ENCODE measurements around the gene RASAL2.

RASAL2 gene

DNA sequence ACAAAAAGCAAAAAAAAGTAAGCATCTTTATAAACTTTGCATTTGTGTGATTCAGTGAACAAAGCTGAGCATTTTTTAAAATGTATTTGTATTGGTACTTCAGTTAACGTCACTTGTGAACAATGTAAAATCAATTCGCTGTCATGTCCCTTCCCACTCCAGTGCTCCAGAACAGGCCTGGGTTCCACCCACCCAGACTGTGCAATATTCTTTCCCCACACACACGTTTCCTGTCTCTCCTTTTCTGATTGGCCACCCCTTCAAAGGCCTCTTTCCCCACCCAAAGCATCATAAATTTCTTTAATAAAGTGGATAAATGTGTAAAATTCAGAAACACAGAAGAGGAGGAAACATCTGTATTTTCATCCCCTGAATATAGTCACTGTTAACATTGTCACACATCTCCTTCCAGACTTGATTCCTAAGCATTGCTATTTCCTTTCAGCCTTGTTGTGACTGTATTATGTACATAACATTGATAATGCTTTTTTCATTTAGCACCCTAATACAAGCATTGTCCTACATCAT lies 390.9 kb downstream of the RASAL2 start:
- TF ChIP-seq, protein P1, sequence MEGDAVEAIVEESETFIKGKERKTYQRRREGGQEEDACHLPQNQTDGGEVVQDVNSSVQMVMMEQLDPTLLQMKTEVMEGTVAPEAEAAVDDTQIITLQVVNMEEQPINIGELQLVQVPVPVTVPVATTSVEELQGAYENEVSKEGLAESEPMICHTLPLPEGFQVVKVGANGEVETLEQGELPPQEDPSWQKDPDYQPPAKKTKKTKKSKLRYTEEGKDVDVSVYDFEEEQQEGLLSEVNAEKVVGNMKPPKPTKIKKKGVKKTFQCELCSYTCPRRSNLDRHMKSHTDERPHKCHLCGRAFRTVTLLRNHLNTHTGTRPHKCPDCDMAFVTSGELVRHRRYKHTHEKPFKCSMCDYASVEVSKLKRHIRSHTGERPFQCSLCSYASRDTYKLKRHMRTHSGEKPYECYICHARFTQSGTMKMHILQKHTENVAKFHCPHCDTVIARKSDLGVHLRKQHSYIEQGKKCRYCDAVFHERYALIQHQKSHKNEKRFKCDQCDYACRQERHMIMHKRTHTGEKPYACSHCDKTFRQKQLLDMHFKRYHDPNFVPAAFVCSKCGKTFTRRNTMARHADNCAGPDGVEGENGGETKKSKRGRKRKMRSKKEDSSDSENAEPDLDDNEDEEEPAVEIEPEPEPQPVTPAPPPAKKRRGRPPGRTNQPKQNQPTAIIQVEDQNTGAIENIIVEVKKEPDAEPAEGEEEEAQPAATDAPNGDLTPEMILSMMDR (IDR thresholded peaks at IDR 0.05; ENCODE audit: insufficient read depth, low read depth, low read length, missing control alignments) = no peak
- no peak overlapping the region for H3K4me3 ChIP-seq (ENCODE audit: low read length)
- no peak for DNase-seq (ENCODE audit: low read depth)

DNA sequence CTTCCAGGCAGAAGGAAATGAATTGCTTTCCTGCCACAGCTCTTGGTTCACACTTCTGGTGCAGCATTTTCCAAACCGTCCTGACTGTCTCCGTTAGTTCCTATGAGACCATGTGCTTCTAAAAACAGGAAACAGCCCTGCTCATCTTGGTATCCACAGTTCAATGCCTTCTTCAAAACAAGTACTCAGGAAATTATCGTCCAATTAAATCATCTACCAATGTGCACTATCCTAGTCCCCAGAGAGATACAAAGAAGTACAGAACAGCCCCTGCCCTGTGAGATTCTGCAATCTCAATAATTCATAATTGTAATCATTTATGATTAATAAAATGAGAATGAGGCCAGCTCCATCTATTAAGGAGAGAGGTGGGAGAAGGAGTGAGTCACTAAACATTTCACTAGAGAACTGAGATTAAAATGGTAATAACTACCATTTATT lies 391.7 kb downstream of the RASAL2 start:
- TF ChIP-seq, protein P1 (IDR thresholded peaks at IDR 0.05; ENCODE audit: insufficient read depth, low read depth, low read length, missing control alignments) = no peak
- DNase-seq (ENCODE audit: low read depth) = no peak
- H3K4me3 ChIP-seq (ENCODE audit: low read length) = no peak overlapping the region

DNA sequence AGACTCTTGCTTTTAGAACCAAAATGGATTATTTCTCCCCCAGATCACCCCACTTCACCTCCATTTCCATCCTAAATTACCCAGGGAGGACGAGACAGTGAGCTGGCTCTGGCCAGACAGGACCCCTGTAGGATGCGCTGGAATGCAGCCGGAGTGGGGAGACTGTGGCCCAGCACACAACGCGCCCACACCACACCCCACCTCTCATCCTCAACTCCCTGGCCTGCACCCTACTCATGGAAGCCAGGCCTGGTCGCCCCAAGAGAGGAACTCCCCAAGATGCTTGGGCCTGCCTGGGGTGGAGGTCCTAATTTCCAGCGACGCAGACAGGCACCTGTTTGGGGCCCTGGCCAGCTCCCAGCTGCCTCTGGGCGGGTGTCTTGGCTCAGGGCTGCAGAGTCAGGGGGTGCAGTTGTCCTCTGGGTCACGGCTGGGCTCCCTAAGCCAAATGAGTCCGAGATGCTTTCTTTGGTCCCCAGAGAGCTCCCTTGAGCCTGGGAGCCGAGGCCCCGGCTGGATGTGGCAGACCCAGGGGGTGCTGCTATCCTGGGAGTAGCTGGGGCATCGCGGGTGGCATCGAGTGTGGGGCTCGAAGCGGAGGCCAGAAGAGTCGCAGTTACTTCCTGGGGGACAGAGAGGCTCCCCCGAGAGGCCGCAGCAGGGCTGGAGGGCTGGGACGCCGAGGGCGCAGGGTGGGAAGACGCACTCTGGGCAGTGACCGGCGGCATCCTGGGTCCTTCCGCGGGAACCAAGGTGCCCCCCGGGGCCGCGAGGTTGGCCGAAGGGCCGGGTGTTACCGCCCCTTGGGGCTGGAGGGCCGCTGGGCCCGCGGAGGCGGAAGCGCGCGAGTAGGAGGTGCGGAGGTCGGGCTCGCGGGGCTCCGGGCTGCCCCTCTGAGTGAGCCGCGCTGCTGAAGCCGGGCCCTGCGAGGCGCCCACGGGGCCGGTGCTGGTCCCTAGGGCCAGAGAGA lies 392.5 kb downstream of the RASAL2 start:
- no peak overlapping the region for H3K4me3 ChIP-seq (ENCODE audit: low read length)
- DNase-seq (ENCODE audit: low read depth) = no peak
- TF ChIP-seq, protein P1 (IDR thresholded peaks at IDR 0.05; ENCODE audit: insufficient read depth, low read depth, low read length, missing control alignments) = no peak

DNA sequence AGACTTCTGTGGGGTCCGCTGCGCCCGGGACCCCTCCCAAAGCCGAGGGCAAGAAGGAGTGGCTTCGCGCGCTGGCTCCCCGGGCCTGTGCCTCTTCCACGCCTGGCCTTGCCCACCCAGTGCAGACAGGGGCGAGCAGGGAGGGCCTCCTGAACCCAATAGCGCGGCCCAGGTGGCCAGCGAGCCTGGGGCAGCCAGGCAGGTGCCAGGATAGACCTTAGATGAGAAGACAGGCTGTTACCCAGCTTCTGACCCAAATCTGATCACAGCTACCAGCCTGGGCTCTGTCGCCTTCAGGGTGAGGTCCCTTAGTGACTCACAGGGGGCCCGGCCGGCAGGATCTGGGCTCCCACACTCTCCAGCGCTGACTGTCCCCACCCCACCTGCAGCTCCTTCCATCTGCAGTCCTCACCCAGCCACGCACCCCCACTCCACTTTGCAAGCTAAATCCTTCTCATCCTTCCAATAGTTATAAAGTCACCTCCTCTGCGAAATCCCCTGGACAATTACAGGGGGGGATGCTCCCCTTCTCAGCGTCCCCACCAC lies 393.2 kb downstream of the RASAL2 start:
- TF ChIP-seq, protein P1 (IDR thresholded peaks at IDR 0.05; ENCODE audit: insufficient read depth, low read depth, low read length, missing control alignments) = no peak
- no peak for DNase-seq (ENCODE audit: low read depth)
- no peak overlapping the region for H3K4me3 ChIP-seq (ENCODE audit: low read length)

DNA sequence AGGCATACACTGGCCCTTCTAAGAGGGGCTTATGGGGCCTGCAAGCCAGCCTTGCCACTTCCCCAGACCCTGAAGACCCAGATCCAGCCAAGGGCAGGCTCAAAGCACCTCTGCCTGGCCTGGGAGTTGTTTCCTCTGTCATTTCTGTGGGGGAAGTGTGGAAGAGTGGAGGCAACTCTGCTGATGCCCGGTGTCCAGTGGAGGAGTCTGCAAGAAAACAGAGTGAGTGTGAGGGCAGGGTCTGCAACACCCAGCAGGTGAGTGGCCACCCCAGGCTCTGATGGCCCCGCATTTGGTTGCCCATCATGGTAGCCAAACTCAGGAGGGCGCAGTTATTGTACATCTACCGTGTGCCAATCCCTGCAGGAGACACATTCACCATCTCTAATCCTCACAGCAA lies 394.5 kb downstream of the RASAL2 start:
- DNase-seq (ENCODE audit: low read depth) = no peak
- no peak overlapping the region for H3K4me3 ChIP-seq (ENCODE audit: low read length)
- TF ChIP-seq, protein P1 (IDR thresholded peaks at IDR 0.05; ENCODE audit: insufficient read depth, low read depth, low read length, missing control alignments) = no peak

DNA sequence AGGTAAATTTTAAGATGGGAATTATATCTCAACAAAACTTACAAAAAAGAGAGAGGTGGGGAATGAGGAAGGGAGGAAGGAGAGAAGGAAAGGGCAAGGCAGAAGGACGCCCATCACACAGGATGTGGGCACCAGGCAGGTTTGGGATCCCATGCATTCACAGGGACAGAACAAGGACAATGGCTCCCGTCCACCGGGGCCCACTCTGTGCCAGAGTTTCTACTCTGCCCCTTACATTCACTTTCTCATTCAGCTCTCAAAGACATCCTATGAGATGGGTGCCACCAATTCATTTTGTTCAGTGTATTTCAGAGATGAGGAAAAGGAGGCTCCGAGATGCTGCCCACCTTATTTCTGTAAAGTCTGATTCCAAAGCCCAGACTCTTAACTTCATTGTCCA lies 395.5 kb downstream of the RASAL2 start:
- TF ChIP-seq, protein P1 (IDR thresholded peaks at IDR 0.05; ENCODE audit: insufficient read depth, low read depth, low read length, missing control alignments) = no peak

More for the DNA sequence above, 395.5 kb downstream of the RASAL2 start:
- DNase-seq (ENCODE audit: low read depth) = no peak
- no peak overlapping the region for H3K4me3 ChIP-seq (ENCODE audit: low read length)
